Peyer's patch (tissue), 4 donors: ENCODE data around the gene MYH10.

ENCODE experiments used
- POLR2A ChIP-seq, 2 donors: fragments of 450-650 bp; IDR thresholded peaks; one replicate each; pipeline ENCODE4 v1.5.1; 2017; ENCODE audit warnings: antibody characterized with exemption in 2 of 2, mild to moderate bottlenecking in 2 of 2, moderate library complexity in 2 of 2
- TF ChIP-seq, protein P1 (sequence below), 6 experiments: fragments of 450-650 bp in 4 of 6; fragments of 200-600 bp in 2 of 6; sonication (generic) in 1 of 6; IDR thresholded peaks; one replicate each; pipeline ENCODE4 v1.5.1; 2017 to 2019; ENCODE audit warnings: antibody characterized with exemption in 6 of 6, mild to moderate bottlenecking in 3 of 6, moderate library complexity in 1 of 6

DNA sequence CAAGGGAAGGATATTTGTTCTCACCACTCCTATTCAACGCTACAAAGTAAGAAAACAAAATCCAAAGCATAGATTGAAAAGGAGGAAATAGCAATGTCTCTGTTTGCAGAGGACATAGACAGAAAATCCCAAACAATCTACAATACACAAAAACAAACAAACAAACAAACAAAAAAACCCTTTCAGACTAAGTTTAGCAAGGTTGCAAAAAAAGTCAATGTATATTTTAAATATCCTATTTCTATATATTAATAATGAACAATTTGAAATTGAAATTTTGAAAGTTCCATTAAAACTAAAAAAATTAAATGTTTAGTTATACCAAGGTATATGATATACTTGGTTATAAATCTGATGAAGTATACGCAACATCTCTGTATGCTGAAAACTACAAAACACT, 37.2 kb downstream of the MYH10 start:
- TF ChIP-seq, protein P1, sequence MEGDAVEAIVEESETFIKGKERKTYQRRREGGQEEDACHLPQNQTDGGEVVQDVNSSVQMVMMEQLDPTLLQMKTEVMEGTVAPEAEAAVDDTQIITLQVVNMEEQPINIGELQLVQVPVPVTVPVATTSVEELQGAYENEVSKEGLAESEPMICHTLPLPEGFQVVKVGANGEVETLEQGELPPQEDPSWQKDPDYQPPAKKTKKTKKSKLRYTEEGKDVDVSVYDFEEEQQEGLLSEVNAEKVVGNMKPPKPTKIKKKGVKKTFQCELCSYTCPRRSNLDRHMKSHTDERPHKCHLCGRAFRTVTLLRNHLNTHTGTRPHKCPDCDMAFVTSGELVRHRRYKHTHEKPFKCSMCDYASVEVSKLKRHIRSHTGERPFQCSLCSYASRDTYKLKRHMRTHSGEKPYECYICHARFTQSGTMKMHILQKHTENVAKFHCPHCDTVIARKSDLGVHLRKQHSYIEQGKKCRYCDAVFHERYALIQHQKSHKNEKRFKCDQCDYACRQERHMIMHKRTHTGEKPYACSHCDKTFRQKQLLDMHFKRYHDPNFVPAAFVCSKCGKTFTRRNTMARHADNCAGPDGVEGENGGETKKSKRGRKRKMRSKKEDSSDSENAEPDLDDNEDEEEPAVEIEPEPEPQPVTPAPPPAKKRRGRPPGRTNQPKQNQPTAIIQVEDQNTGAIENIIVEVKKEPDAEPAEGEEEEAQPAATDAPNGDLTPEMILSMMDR (IDR thresholded peaks at IDR 0.05), result no peak
- TF ChIP-seq POLR2A (IDR thresholded peaks at IDR 0.05), result no peak
